Putamen (tissue), 1 donor: ENCODE measurements around the gene HS3ST2.
"Not testable (repeated sequence)": the region's sequence is repeated elsewhere in the genome, so short reads cannot be mapped to it uniquely, and the experiment has no call there.

Experiments
- DNase-seq: peaks from one replicate; pipeline ENCODE4 v3.0.0-alpha.2; 2016; ENCODE audit warnings: low spot score

The HS3ST2 gene

DNA sequence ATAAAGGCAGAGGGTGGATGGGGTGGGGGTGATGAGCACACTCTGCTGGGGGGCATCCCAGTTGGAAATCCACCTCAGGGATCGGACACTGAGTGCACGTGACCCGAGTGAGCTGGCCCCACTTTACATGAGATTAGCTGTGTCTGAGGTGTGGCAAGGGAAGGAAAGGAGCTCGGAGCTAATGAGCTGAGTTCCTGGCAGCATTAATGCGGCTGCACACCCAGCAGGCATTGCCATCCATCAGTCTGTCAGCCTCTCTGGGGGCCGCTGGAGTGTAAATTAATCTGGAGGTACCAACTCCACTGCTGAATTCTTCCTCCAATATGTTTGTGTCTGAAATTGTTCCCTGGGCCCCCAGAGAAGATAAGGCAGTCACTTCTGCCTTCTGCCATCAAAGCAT is 65.5 kb downstream of the HS3ST2 start:
- no peak for DNase-seq

DNA sequence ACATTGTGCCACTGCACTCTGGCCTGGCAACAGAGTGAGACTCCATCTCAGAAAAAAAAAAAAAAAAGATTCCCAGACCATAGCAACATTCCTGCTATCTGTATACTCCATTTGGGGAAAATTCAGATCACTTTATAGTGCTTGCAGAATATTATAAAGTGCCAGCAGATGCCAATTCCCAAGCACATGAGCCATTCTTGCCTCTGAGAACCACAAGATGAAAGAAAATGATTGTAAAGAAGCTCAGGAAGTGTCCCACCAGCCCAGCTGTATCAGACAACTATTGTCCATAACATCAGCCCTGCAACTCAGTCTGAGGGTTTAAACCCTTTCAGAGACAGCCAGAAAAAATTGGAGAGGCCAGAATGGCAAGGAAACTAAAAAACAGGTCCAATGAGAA is 69.0 kb downstream of the HS3ST2 start:
- DNase-seq = no peak

DNA sequence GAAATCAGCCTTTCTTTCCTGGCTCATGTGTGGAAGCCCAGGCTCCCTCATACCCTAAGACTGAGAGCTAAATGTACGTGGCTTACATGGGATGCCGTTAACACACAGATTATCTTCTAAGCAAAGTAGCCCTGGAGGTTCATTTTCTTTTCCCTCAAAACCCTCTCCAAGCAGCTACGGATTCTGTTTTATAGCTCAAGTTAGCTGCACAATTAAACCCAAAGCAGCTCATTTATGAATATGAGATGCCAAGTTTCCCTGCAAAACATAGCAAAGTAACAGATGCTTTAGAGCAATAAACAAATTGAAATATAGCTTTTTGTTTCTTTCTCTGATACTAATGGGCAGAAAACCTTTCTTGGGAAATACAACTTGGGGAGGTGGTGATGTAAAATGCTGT is 72.0 kb downstream of the HS3ST2 start:
- DNase-seq = no peak

DNA sequence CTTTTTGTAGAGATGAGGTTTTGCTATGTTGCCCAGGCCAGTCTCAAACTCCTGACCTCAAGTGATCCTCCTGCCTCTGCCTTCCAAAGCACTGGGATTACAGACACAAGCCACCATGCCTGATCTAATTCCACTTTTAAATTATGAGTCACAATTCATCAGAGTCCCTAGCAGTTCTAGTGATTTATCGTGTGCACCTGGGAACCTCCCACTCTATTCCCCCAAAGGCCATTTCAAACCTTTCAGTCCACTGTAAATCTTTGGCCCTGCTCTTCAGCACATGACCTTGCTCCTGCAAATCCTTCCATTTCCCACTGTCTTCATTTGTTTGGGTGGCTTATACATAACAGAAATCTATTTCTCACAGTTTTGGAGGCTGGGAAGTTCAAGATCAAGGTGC is 73.0 kb downstream of the HS3ST2 start:
- no peak for DNase-seq

DNA sequence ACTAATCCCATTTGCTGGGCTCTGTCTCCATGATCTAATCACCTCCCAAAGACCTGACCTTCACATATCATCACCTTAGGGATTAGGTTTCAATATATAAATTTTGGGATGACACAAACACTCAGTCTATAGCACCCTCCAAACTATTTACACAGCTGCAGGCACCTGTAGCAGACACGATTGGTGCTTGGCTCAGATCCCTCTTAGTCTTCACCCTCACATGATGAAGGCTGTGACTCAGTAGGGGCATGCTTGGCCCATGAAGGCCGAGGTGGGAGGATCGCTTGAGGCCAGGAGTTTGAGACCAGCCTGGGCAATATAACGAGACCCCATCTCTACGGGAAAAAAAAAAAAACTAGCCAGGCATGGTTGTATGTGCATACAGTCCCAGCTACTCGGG is 73.5 kb downstream of the HS3ST2 start:
- no peak for DNase-seq

DNA sequence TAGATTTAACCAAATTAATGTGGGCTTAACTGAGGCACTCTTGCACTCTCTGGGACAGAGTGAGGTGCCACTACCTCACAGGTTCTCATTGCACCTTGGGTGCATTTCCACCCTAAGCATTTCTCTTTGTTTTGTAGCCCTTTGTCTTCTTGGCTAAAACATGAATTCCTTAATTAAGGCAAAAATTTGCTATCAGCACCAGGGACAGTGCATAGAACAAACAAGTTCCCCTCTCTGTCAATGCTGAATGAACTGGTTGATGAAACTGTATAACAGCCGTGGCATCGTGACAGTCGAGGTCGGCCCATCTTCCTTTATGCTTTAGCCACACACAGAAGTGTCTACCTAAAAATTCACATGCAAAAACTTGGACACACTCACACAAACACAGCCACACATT is 74.8 kb downstream of the HS3ST2 start:
- DNase-seq = no peak

DNA sequence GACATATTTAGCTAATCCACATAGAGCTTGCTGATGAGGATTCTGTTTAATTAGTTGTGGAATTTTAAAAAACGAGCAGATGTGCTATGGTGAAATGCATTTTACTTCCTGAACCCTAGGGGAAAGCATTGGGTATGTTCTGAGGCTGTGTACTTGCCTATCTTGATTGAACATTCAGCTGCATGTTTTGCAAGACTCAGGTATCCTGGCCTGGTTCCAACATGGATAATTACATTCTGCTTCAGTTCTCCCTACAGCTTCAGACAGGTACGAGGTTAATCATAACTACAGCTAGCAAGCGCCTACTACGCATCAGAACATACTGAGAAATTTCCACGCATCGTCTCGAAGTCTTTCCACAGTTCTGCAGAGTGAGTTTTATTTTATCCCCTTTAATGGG is 77.0 kb downstream of the HS3ST2 start:
- no peak for DNase-seq

DNA sequence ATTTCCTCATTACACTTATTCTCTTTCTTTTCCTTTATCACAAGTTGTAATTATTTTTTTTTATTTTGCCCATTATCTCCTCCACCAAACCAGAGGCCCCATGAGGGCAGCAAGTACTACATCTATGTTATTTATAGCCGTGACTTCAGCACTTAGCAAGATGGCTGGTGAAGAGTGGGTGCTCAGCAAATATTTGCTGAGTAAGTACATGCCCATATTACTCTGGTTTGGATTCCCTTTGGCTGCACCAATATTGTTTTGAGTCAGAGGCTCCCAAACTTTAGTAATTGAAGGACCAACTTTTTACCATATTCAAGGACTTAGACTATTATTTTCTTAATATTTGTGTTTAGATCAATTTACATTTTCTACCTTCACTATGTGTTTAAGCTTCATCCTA is 83.2 kb downstream of the HS3ST2 start:
- no peak for DNase-seq

DNA sequence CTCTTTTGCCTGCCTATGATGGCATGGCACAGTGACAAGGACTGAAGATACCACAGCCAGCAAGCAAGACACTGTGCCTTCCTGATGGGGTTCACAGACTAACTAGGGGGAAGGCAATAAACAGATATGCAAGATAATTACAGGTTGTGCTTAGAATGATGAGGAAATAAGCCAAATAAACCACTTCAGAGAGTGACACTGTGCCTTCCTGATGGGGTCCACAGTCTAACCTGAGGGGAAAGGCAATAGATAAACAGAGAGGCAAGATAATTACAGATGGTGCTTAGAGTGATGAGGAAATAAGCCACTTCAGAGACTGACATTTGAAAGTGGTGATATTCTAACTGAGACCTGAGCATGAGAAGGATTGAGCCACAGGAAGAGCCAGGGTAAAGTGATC is 84.2 kb downstream of the HS3ST2 start:
- DNase-seq = no peak

DNA sequence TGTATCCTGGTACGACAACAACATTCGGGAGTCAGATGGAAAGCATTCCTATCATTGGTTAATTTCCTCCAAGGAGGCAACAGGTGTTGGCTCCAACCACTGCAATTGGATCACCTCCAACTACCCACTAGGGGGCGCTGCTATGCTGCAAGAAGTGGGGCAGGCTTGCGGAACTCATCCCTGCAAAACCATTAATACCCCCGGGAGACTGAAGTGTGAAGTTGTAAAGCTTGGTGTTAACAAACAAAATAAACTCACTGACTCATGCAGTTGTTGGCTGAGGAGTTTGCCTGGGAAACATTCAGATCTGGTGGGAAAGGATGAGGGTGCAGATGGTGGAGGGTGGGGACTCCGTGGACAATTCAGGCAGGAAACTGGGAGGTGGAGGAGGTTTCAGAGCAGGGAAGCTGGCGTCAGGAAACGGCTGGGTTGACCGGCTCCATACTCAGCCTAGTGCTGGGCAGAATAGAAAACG is 84.9 kb downstream of the HS3ST2 start:
- DNase-seq = peak; percentile 74

DNA sequence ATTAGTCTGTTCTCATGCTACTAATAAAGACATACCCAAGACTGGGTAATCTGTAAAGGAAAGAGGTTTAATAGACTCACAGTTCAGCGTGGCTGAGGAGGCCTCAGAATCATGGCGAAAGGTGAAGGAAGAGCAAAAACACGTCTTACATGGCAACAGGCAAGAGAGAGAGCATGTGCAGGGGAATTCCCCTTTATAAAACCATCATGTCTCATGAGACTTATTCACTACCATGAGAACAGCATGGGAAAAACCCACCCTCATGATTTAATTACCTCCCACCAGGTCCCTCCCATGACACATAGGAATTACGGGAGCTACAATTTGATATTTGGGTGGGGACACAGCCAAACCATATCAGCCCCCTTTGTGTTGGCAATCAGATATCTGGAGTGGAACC is 85.6 kb downstream of the HS3ST2 start:
- DNase-seq = not testable (repeated sequence)

DNA sequence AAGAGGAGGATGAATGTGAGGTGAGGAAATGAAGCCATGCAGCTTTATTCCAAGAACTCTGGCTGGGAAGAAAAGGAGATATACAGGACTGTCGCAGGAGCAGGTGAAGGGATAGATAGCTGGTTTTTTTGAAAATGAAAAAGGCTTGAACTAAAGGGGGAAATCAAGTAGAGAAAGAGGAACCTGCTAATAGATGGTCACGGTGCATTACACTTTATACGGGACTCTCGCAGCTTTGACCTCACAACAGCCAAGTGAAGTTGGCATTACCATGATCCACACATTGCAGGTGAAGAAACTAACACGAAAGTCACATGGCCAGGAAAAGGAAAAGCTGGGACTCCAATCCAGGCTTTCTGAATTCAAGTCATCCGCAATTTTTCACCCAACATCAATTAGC is 86.9 kb downstream of the HS3ST2 start:
- no peak for DNase-seq

DNA sequence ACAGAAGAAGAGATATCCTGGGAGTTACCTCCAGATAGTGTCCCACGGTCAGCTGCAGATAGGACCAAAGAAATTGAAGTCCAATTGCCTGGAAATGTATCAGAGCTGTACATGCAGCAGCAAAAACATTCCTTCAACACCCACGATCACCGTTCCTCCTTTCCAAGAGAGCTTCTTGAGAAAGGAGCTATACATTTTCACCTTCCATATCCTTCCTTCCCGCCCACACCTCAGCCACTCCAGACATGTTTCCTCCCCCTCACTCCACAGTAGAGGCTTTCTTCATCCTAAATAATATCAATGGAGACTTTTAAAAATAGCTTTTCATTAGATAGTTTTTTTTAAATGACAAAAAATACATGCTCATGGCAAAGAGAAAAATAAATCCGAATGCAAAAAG is 87.6 kb downstream of the HS3ST2 start:
- DNase-seq = no peak

DNA sequence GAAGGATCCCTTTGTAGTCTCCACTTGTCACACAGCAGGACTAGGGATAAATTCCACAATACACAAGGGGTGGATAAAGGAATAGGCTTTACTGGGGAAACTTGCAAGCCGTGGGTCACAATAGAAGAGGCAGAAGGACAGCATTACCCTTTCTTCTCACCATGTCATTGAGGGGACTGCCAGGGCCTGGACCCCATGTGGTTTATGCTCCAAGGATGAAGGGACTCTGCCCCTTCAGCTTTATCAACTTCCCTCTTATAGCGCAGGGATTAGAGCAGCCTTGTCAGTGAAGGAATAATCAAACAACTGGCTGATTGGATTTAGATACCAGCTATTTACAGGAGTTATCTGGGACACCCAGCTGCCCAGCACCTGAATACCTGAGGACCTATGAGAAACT is 89.8 kb downstream of the HS3ST2 start:
- DNase-seq = no peak

DNA sequence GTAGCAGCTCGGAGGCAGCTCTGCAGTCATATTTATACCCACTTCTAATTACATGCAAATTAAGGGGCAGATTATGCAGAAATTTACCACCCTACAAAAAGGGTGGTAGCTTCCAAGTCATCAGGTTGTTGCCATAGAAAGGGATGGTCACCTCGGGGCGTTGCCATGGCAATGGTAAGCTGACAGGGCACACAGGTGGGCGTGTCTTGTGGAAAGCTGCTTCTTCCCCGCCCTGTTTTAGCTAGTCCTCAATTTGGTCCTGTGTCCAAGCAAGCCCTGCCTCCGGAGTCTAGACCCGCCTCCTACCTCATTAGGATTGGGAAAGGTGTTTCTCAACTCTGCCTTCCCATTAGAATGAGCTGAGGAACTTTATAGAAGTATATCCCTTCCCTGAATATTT is 98.7 kb downstream of the HS3ST2 start:
- DNase-seq = no peak

DNA sequence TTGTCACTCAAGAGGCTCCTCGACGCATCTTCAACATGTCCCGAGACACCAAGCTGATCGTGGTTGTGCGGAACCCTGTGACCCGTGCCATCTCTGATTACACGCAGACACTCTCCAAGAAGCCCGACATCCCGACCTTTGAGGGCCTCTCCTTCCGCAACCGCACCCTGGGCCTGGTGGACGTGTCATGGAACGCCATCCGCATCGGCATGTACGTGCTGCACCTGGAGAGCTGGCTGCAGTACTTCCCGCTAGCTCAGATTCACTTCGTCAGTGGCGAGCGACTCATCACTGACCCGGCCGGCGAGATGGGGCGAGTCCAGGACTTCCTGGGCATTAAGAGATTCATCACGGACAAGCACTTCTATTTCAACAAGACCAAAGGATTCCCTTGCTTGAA is 101.0 kb downstream of the HS3ST2 start:
- no peak for DNase-seq

DNA sequence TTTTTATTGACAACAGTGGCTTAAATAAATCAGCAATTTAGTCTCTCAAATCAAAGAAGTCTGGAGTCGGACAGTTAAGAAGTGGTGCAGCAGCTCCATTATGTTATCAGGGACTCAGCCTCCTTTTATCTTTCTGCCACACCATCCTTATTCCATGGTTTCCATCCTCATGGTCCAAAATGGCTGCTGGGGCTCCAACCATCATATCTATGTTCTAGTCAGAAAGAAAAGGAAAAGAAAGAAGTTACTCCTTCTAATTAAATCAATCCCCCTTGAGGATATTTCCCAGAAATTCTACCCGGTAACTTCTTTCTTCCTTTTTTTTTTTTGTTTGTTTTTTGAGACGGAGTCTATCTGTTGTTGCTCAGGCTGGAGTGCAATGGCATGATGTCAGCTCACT is 109.5 kb downstream of the HS3ST2 start:
- DNase-seq = no peak

DNA sequence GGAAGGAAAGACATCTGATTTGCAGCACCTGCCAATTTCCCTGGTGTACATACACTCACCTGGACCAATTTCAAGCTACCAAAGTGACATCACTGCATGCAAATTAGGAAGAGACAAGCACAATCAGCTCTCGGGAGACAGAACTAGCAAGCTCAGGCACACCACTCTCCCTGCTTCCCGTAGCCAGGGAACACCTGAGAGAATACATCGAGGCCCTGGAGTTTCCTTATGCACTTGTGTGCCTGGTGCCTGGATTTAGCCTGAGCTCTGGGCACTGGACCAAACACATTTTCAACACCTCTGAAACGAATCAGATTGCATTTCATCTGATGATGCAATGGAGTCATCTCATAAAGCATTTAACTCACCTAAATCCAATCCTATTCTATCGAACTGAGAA is 110.5 kb downstream of the HS3ST2 start:
- DNase-seq = no peak

DNA sequence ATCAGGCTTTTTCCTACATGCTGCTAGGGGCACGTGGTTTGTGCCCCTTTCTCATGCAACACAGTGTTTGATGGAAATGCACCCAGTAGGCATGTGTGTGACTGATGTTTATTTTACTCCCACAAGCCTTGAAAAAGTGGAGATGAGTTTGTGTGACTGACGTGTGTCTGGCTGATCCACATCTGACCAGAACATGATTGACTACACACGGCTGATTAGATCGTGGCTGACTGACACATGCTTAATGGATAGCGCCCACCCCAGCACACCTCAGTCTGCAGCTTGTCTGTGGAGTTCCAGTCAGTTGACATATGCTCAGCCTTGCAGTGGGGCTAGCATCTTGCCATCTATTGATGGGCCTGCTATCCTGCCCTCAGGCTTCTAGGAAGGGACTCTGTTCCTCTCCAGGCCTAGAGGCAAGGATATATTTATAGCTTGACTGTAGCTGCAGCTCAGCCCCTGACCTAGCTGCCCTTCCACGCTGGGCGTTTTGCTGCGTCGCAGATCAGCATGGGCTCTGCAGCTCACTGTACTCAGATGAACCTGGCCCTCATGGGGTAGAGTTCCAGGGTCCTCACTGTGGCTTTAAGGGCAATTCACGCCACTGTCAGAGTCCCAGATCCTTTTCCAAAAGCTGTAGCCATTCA is 112.3 kb downstream of the HS3ST2 start:
- DNase-seq = no peak

DNA sequence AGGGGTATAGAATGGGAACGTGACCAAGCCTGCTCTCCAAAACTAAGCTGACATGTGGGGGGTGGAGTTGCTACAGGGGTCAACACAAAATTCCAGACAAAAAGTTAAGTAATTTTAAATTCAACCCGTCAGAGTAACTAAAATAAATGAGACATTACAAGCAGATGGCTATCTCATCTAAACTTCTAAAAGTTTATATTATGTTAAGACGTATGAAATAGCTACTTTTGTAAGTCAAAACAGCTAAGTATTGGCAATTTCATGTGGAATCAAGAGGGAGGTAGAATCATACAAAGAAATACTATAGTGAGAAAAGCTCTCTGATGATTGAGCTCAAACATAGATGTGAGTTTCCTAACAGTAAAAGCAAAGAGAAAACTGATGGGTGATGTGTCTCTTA is 113.3 kb downstream of the HS3ST2 start:
- no peak for DNase-seq

DNA sequence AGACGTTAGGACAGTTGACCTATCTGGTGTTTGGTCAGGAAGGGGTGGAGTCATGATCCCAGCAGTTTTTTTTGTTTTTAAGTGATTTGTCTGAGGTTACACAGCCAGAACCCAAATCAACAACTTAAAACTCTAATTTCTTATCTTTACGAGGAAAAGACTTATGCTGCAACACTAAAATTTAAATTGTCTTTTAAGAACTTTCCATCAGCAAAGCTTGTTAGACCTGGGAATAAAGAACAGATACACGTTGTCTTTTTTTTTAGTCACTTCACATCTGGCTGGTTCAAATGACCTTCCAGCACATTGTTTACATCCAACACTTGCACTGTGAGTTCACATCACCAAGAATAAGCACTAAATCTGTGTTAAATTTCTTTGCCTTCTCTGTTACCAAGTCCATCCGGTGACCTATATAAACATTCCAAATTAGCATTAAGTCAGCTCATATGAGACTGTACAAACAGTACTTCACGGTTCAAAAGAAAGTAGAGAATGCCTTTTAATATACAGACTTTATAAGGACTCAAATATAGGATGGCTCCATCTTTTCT is 115.0 kb downstream of the HS3ST2 start:
- DNase-seq = no peak

DNA sequence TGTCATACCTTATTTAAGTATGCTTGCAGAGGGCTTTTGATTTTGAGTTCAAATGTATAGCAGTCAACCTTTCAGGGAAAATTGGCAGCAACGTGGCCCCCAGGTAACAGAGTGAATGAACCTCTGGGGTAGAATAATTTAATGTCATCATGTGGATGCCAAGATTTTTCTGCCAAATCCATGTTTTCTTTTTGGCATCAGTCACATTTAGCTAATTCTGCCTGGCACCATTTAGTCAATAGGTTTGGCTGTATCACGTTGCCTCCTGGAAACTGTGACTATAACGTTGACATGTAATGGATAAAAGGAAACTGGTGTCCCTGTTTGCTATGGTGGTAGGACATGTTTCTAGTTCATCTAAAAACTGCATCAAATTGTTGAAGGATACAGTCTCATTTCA is 115.5 kb downstream of the HS3ST2 start:
- no peak for DNase-seq

DNA sequence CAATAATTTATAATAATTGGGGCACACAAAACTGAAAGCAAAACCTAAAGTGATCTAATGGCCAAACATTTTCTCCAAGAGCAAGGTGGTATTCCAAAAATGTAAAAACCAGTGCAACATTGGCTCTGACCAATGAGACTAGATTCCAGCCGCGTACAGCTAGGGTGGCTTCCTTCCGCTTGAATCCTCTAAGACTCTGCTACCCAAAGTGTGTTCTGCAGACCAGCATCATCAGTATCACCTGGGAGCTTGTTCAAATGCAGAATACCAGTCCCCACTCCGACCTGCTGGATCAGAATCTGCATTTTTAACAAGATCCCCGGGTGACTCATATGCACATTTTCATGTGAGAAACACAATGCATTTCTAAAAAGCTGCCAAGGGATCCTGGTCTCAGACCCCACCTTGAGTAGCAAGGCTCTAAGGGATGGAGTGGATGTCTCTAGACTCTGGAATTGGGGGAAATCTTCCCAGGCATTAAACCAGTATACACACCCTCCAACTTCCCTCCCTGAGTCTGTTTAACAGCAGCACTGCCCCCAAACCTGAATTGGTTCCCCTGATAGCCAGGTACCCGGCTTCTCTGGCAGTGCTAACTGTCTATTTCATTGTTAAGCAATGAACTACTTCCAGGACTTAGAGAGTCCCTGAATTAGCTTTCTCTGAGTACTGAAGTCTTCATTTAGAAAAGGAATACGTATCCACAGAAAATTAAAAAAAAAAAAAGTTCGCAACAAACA is 118.2 kb downstream of the HS3ST2 start:
- DNase-seq = no peak

DNA sequence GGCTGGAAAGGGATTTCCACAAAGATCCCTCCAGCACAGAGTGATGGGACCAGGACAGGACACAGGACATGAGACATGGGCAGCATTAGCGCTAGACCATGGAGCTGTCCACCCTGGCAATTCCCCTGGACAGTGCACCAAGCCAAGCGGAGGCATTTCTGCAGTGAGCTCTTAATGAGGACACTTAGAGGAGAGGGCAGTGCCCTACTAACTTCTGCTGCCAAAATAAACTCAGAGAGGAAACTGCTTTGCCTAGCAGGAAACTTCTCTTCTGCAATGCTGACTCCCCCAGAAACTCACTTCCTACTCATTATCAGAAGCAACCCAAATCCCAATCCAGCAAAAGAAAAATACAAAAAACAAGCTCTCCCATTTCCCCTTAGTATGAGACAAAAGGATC is 119.2 kb downstream of the HS3ST2 start:
- no peak for DNase-seq
